WERI-Rb-1 (cell line): Measurements from ENCODE around the gene SCFD2.

Experiments
- DNase-seq: peaks from one replicate; pipeline ENCODE4 v3.0.0-alpha.2; 2020
- H3K27ac ChIP-seq: fragments of 250-450 bp; sonication (Bioruptor Pico); 2 replicates; pipeline ENCODE4 v1.5.1; 2020; ENCODE audit warnings: mild to moderate bottlenecking, moderate library complexity
- H3K27me3 ChIP-seq: fragments of 250-450 bp; sonication (Bioruptor Pico); 2 replicates; pipeline ENCODE4 v1.5.1; 2021; ENCODE audit warnings: mild to moderate bottlenecking, low read depth, moderate library complexity; ENCODE audit not compliant: insufficient read depth, severe bottlenecking
- H3K36me3 ChIP-seq: fragments of 250-450 bp; sonication (Bioruptor Pico); 2 replicates; pipeline ENCODE4 v1.5.1; 2020; ENCODE audit warnings: mild to moderate bottlenecking, moderate library complexity
- H3K4me3 ChIP-seq: 2 replicates; pipeline ENCODE4 v1.5.1; 2011; ENCODE audit warnings: low read depth, mild to moderate bottlenecking, control low read depth, low read length
- H3K9me3 ChIP-seq: fragments of 250-450 bp; sonication (Bioruptor Pico); 2 replicates; pipeline ENCODE4 v1.5.1; 2021; ENCODE audit warnings: mild to moderate bottlenecking, moderate library complexity; ENCODE audit not compliant: severe bottlenecking
- CTCF ChIP-seq: IDR thresholded peaks from 2 replicates; pipeline ENCODE4 v1.5.1; 2011; ENCODE audit warnings: low read depth, mild to moderate bottlenecking, control low read depth, inconsistent platforms, low read length

Gene SCFD2

GRCh38 chr4:53235547-53235946, 130.3 kb downstream of the SCFD2 start:
- Histone ChIP-seq H3K27me3 (no peaks in the 10 kb centered on the region), H3K36me3 (no peaks in the 10 kb centered on the region), H3K9me3 (no peaks in the 10 kb centered on the region), H3K27ac (no peak overlapping the region), H3K4me3 (no peak overlapping the region)
- no peak for TF ChIP-seq CTCF
- DNase-seq, result no peak

DNA sequence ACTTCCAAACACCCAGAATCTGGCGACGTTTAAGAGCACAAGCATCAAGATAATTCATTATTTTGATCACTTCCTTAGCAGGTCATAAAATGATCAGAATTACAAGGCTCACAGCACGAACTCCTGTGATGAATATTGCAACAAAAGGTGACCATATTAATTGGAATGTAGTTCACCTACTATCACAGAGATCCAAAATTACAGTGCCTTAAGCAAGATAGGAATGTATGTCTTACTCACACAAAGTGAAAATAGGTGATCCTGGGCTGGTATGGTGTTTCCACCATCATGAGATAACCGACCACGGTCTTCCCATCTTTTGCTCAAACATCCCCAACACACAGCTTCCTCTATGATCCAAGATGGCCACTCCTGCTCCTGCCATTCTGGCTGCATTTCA, 131.2 kb downstream of the SCFD2 start:
- H3K4me3 ChIP-seq, result no peak overlapping the region
- H3K27me3 ChIP-seq, result no peaks in the 10 kb centered on the region
- H3K27ac ChIP-seq, result no peak overlapping the region
- no peaks in the 10 kb centered on the region for H3K9me3 ChIP-seq
- no peaks in the 10 kb centered on the region for H3K36me3 ChIP-seq
- no peak for DNase-seq
- no peak for TF ChIP-seq CTCF

GRCh38 chr4:53234111-53234510, 131.8 kb downstream of the SCFD2 start:
- DNase-seq, result no peak
- no peaks in the 10 kb centered on the region for H3K36me3 ChIP-seq
- H3K27me3 ChIP-seq, result no peaks in the 10 kb centered on the region
- TF ChIP-seq CTCF, result no peak
- H3K4me3 ChIP-seq, result no peak overlapping the region
- no peak overlapping the region for H3K27ac ChIP-seq
- no peaks in the 10 kb centered on the region for H3K9me3 ChIP-seq

- Histone ChIP-seq H3K36me3 (no peaks in the 10 kb centered on the region), H3K4me3 (no peak overlapping the region), H3K9me3 (no peaks in the 10 kb centered on the region), H3K27ac (no peak overlapping the region), H3K27me3 (no peaks in the 10 kb centered on the region)
- TF ChIP-seq CTCF, result no peak
- DNase-seq, result no peak
These were observed 132.6 kb downstream of the SCFD2 start for GRCh38 chr4:53233114-53233795.

DNA sequence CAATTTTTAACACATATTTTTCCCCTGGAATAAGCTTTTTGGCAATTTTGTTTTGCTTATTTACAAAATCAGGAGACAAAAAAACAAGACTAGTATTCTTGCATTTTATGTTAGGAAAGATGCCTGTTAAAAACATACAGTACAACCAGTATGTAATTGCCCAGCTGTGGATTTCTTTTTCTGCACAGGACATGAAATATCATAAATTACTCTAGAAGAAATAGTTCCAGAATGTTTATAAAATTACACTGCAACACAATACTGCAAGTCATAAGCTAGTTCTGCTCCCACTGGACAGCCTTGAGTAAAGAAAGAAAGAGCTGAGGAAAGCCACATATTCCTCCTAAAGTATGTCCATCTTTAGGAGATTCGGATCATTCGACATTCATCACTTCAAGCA, 133.5 kb downstream of the SCFD2 start:
- DNase-seq, result no peak
- H3K4me3 ChIP-seq, result no peak overlapping the region
- no peak overlapping the region for H3K27ac ChIP-seq
- H3K27me3 ChIP-seq, result no peaks in the 10 kb centered on the region
- no peaks in the 10 kb centered on the region for H3K36me3 ChIP-seq
- H3K9me3 ChIP-seq, result no peaks in the 10 kb centered on the region
- no peak for TF ChIP-seq CTCF

- no peak for TF ChIP-seq CTCF
- no peak overlapping the region for H3K27ac ChIP-seq
- H3K9me3 ChIP-seq, result no peaks in the 10 kb centered on the region
- no peak for DNase-seq
- no peak overlapping the region for H3K4me3 ChIP-seq
- H3K36me3 ChIP-seq, result no peaks in the 10 kb centered on the region
- no peaks in the 10 kb centered on the region for H3K27me3 ChIP-seq
These were observed 137.8 kb downstream of the SCFD2 start for GRCh38 chr4:53228036-53228435.
